Measurements from ENCODE around the gene TRIM65. TPM values are rescaled to one million over a fixed set of nuclear protein-coding genes. Genes with fewer than 3 reads are reported as not detected.
A peak's percentile ranks its signal among the peaks of the same experiment; 100 is the strongest.
"Not testable (repeated sequence)": the region's sequence is repeated elsewhere in the genome, so short reads cannot be mapped to it uniquely, and the experiment has no call there.

Gene TRIM65
- total RNA-seq, 1 donor from 2014 or later = 24.7 TPM

- no peak overlapping the region for H3K4me3 ChIP-seq (ENCODE audit: low read depth, low read length)
- TF ChIP-seq CTCF (conservative IDR thresholded peaks at IDR 0.05; ENCODE audit: low read depth, low read length) = no peak
- no peak for DNase-seq (ENCODE audit: low read depth)
Measured at GRCh38 chr17:75864448-75864871, 32.3 kb downstream of the TRIM65 start.

- no peak overlapping the region for H3K4me3 ChIP-seq (ENCODE audit: low read depth, low read length)
- TF ChIP-seq CTCF (conservative IDR thresholded peaks at IDR 0.05; ENCODE audit: low read depth, low read length) = no peak
- DNase-seq (ENCODE audit: low read depth) = no peak
Measured at GRCh38 chr17:75861927-75862317, 34.8 kb downstream of the TRIM65 start.

- H3K4me3 ChIP-seq (ENCODE audit: low read depth, low read length); DNase-seq (ENCODE audit: low read depth): not testable (repeated sequence)
Measured at GRCh38 chr17:75859358-75859757, 37.4 kb downstream of the TRIM65 start.

- no peak for DNase-seq (ENCODE audit: low read depth)
- H3K4me3 ChIP-seq (ENCODE audit: low read depth, low read length) = peak overlapping the region; percentile 85
- peak; percentile 49 for TF ChIP-seq CTCF (conservative IDR thresholded peaks at IDR 0.05; ENCODE audit: low read depth, low read length)
Measured at GRCh38 chr17:75856062-75856756, 40.5 kb downstream of the TRIM65 start.

- peak; percentile 13 for TF ChIP-seq CTCF (conservative IDR thresholded peaks at IDR 0.05; ENCODE audit: low read depth, low read length)
- peak; percentile 98 for DNase-seq (ENCODE audit: low read depth)
- peak within 1 kb of the TSS; percentile 85 for H3K4me3 ChIP-seq (ENCODE audit: low read depth, low read length)
Measured at GRCh38 chr17:75855310-75856061, 41.3 kb downstream of the TRIM65 start, which contains the start of gene WBP2. WBP2 (minus strand) TSS chr17:75855335; CDS start chr17:75855297, 38 bp downstream.

GRCh38 chr17:75854881-75855309 lies 41.9 kb downstream of the TRIM65 start:
- no peak for TF ChIP-seq CTCF (conservative IDR thresholded peaks at IDR 0.05; ENCODE audit: low read depth, low read length)
- no peak for DNase-seq (ENCODE audit: low read depth)
- peak overlapping the region; percentile 85 for H3K4me3 ChIP-seq (ENCODE audit: low read depth, low read length)

GRCh38 chr17:75854101-75854748 lies 42.5 kb downstream of the TRIM65 start:
- no peak for TF ChIP-seq CTCF (conservative IDR thresholded peaks at IDR 0.05; ENCODE audit: low read depth, low read length)
- peak; percentile 67 for DNase-seq (ENCODE audit: low read depth)

More at GRCh38 chr17:75854101-75854748, 42.5 kb downstream of the TRIM65 start:
- peak overlapping the region; percentile 85 for H3K4me3 ChIP-seq (ENCODE audit: low read depth, low read length)
